Central memory CD4-positive, alpha-beta T cell (primary cell): ENCODE results near the gene LEKR1.
"Not testable (repeated sequence)": the region's sequence is repeated elsewhere in the genome, so short reads cannot be mapped to it uniquely, and the experiment has no call there.

ENCODE experiments used
- DNase-seq: peaks from one replicate; pipeline ENCODE4 v3.0.0; 2022
- total RNA-seq, 3 experiments: gene quantifications; one replicate each; lab custom pipeline; 2026; lab: John Stamatoyannopoulos, UW

The LEKR1 gene
- total RNA-seq, result 0.74 to 5.6 (median 3.0) reads per million in 3 experiments

- DNase-seq, result peak; percentile 63
Measured at GRCh38 chr3:156826144-156826895, at the start of gene LEKR1. Gene LEKR1, plus strand, starts transcription at chr3:156826353. Its CDS starts 2,977 bp downstream, at chr3:156829330.

- DNase-seq, result no peak
Measured at GRCh38 chr3:156776871-156777270, 49.3 kb upstream of the LEKR1 start.

GRCh38 chr3:156781310-156782230 lies 44.6 kb upstream of the LEKR1 start:
- DNase-seq, result no peak

GRCh38 chr3:156782319-156782718 lies 43.8 kb upstream of the LEKR1 start:
- no peak for DNase-seq

GRCh38 chr3:156782921-156783320 lies 43.2 kb upstream of the LEKR1 start:
- DNase-seq, result no peak

GRCh38 chr3:156787001-156787400 lies 39.2 kb upstream of the LEKR1 start:
- no peak for DNase-seq

GRCh38 chr3:156787926-156788663 lies 38.1 kb upstream of the LEKR1 start:
- no peak for DNase-seq

- no peak for DNase-seq
Measured at GRCh38 chr3:156788846-156789245, 37.3 kb upstream of the LEKR1 start.

GRCh38 chr3:156790156-156790555 lies 36.0 kb upstream of the LEKR1 start:
- DNase-seq, result no peak

GRCh38 chr3:156792114-156792513 lies 34.0 kb upstream of the LEKR1 start:
- DNase-seq, result no peak

GRCh38 chr3:156792536-156792935 lies 33.6 kb upstream of the LEKR1 start:
- no peak for DNase-seq

- DNase-seq, result no peak
Measured at GRCh38 chr3:156792945-156793344, 33.2 kb upstream of the LEKR1 start.

- no peak for DNase-seq
Measured at GRCh38 chr3:156793400-156793799, 32.8 kb upstream of the LEKR1 start.

- DNase-seq, result no peak
Measured at GRCh38 chr3:156793851-156794250, 32.3 kb upstream of the LEKR1 start.

- DNase-seq, result no peak
Measured at GRCh38 chr3:156795890-156796481, 30.2 kb upstream of the LEKR1 start.

GRCh38 chr3:156797368-156797767 lies 28.8 kb upstream of the LEKR1 start:
- no peak for DNase-seq

GRCh38 chr3:156800287-156800686 lies 25.9 kb upstream of the LEKR1 start:
- DNase-seq, result not testable (repeated sequence)

- no peak for DNase-seq
Measured at GRCh38 chr3:156801746-156802145, 24.4 kb upstream of the LEKR1 start.

- DNase-seq, result no peak
Measured at GRCh38 chr3:156802821-156803606, 23.1 kb upstream of the LEKR1 start.

- no peak for DNase-seq
Measured at GRCh38 chr3:156803952-156804741, 22.0 kb upstream of the LEKR1 start.

- no peak for DNase-seq
Measured at GRCh38 chr3:156806698-156807097, 19.5 kb upstream of the LEKR1 start.
